ENCODE results near the gene MAGI2.

Gene MAGI2

DNA sequence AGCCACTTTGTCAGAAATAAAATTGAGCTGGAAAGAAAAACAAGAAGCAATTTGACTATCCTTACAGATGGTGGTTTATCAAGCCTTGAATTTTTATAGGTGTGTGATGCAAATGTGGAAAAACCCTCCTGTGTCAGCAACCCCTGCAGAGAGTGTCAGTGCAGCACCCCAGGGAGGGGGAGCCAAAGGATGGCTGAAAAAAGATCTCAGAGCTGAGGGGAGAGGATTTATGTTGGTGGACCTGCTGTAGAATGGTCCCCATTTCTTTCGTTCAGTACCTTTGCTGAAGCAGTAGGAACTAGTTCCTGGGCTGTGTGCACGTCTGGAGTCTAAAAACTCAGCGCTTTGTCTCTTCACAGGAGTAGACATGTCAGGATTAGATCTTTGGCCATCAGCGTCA lies 1415.9 kb downstream of the MAGI2 start:
- no peak for TF ChIP-seq CTCF (IDR thresholded peaks at IDR 0.05; ENCODE audit: low read depth, low read length, missing control alignments)
- Histone ChIP-seq H3K4me3 (ENCODE audit: low read depth, low read length) (no peak overlapping the region), H3K27me3 (replicated peaks) (no peaks in the 10 kb centered on the region), H3K27ac (no peak overlapping the region), H3K36me3 (replicated peaks) (no peaks in the 10 kb centered on the region)
- in situ Hi-C loops (cut with HindIII; ENCODE audit: low pct_ligation_motif_present, low sequenced_read_pairs) = no loop called here
- DNase-seq = no peak

GRCh38 chr7:78033410-78033809 lies 1420.1 kb downstream of the MAGI2 start:
- Histone ChIP-seq H3K4me3 (ENCODE audit: low read depth, low read length) (no peak overlapping the region), H3K27ac (no peak overlapping the region), H3K27me3 (replicated peaks) (no peaks in the 10 kb centered on the region), H3K36me3 (replicated peaks) (no peaks in the 10 kb centered on the region)
- DNase-seq = no peak
- no peak for TF ChIP-seq CTCF (IDR thresholded peaks at IDR 0.05; ENCODE audit: low read depth, low read length, missing control alignments)
- in situ Hi-C loops (cut with HindIII; ENCODE audit: low pct_ligation_motif_present, low sequenced_read_pairs) = no loop called here

GRCh38 chr7:78026492-78026891 lies 1427.0 kb downstream of the MAGI2 start:
- H3K27ac ChIP-seq = no peak overlapping the region
- DNase-seq = no peak
- TF ChIP-seq CTCF (IDR thresholded peaks at IDR 0.05; ENCODE audit: low read depth, low read length, missing control alignments) = no peak
- H3K27me3 ChIP-seq (replicated peaks) = no peaks in the 10 kb centered on the region
- in situ Hi-C loops (cut with HindIII; ENCODE audit: low pct_ligation_motif_present, low sequenced_read_pairs) = no loop called here
- H3K36me3 ChIP-seq (replicated peaks) = no peaks in the 10 kb centered on the region
- no peak overlapping the region for H3K4me3 ChIP-seq (ENCODE audit: low read depth, low read length)

GRCh38 chr7:78024591-78024990 lies 1428.9 kb downstream of the MAGI2 start:
- in situ Hi-C loops (cut with HindIII; ENCODE audit: low pct_ligation_motif_present, low sequenced_read_pairs) = no loop called here
- Histone ChIP-seq H3K27ac (no peak overlapping the region), H3K36me3 (replicated peaks) (no peaks in the 10 kb centered on the region), H3K27me3 (replicated peaks) (no peaks in the 10 kb centered on the region), H3K4me3 (ENCODE audit: low read depth, low read length) (no peak overlapping the region)
- no peak for TF ChIP-seq CTCF (IDR thresholded peaks at IDR 0.05; ENCODE audit: low read depth, low read length, missing control alignments)
- no peak for DNase-seq

GRCh38 chr7:78023191-78023590 lies 1430.3 kb downstream of the MAGI2 start:
- Histone ChIP-seq H3K36me3 (replicated peaks) (no peaks in the 10 kb centered on the region), H3K4me3 (ENCODE audit: low read depth, low read length) (no peak overlapping the region), H3K27ac (no peak overlapping the region), H3K27me3 (replicated peaks) (no peaks in the 10 kb centered on the region)
- TF ChIP-seq CTCF (IDR thresholded peaks at IDR 0.05; ENCODE audit: low read depth, low read length, missing control alignments) = no peak
- no peak for DNase-seq
- in situ Hi-C loops (cut with HindIII; ENCODE audit: low pct_ligation_motif_present, low sequenced_read_pairs) = no loop called here

- Histone ChIP-seq H3K4me3 (ENCODE audit: low read depth, low read length) (no peak overlapping the region), H3K27me3 (replicated peaks) (no peaks in the 10 kb centered on the region), H3K27ac (no peak overlapping the region), H3K36me3 (replicated peaks) (no peaks in the 10 kb centered on the region)
- in situ Hi-C loops (cut with HindIII; ENCODE audit: low pct_ligation_motif_present, low sequenced_read_pairs) = no loop called here
- no peak for TF ChIP-seq CTCF (IDR thresholded peaks at IDR 0.05; ENCODE audit: low read depth, low read length, missing control alignments)
- no peak for DNase-seq
These were observed 1431.3 kb downstream of the MAGI2 start for GRCh38 chr7:78022165-78022564.
